Neuronal stem cell (in vitro differentiated cells): ENCODE results near the gene HVCN1.

ENCODE experiments used
- DNase-seq: peaks from one replicate; pipeline ENCODE4 v3.0.0-alpha.2; 2013; ENCODE audit warnings: low spot score
- H2AFZ ChIP-seq: one replicate; pipeline ENCODE4 v1.6.1; 2013; ENCODE audit warnings: mild to moderate bottlenecking, low read length, inconsistent platforms
- H2AK5ac ChIP-seq: 2 replicates; pipeline ENCODE4 v1.6.1; 2013; ENCODE audit warnings: low read depth, mild to moderate bottlenecking, inconsistent platforms, low read length, moderate library complexity, mixed read lengths
- H2BK120ac ChIP-seq: 2 replicates; pipeline ENCODE4 v1.6.1; 2013; ENCODE audit warnings: low read depth, mild to moderate bottlenecking, inconsistent platforms, low read length, moderate library complexity, mixed read lengths
- H2BK12ac ChIP-seq: one replicate; pipeline ENCODE4 v1.6.1; 2013; ENCODE audit warnings: low read length, inconsistent platforms
- H2BK15ac ChIP-seq: 2 replicates; pipeline ENCODE4 v1.6.1; 2013; ENCODE audit warnings: mild to moderate bottlenecking, low read length, inconsistent platforms, mixed read lengths
- H2BK5ac ChIP-seq: one replicate; pipeline ENCODE4 v1.6.1; 2013; ENCODE audit warnings: inconsistent platforms, mild to moderate bottlenecking, low read length, moderate library complexity
- H3K14ac ChIP-seq: one replicate; pipeline ENCODE4 v1.6.1; 2013; ENCODE audit warnings: low read length, inconsistent platforms
- H3K18ac ChIP-seq: 2 replicates; pipeline ENCODE4 v1.6.1; 2013; ENCODE audit warnings: low read length, inconsistent platforms
- H3K23ac ChIP-seq: 2 replicates; pipeline ENCODE4 v1.6.1; 2013; ENCODE audit warnings: low read depth, mild to moderate bottlenecking, mixed read lengths, low read length, inconsistent platforms; ENCODE audit not compliant: poor library complexity
- H3K27ac ChIP-seq: replicated peaks from 3 replicates; pipeline ENCODE4 v1.5.1; 2013; ENCODE audit warnings: low read length, inconsistent platforms
- H3K27me3 ChIP-seq, 3 experiments: 2 replicates each; pipeline ENCODE4 v1.6.1; 2013; ENCODE audit warnings: low read length in 3 of 3, mild to moderate bottlenecking in 2 of 3, inconsistent platforms in 1 of 3, low read depth in 1 of 3, mixed read lengths in 1 of 3, moderate library complexity in 1 of 3; ENCODE audit not compliant: control insufficient read depth in 3 of 3, insufficient read depth in 3 of 3
- H3K36me3 ChIP-seq, 2 donors: replicated peaks in 1 of 2; 2 replicates each; pipeline ENCODE4 v1.6.1; 2013; ENCODE audit warnings: low read length in 2 of 2; ENCODE audit not compliant: control insufficient read depth in 2 of 2, insufficient read depth in 2 of 2
- H3K4ac ChIP-seq: 2 replicates; pipeline ENCODE4 v1.6.1; 2013; ENCODE audit warnings: inconsistent platforms, mild to moderate bottlenecking, low read length, moderate library complexity
- H3K4me1 ChIP-seq, 2 donors: 1 replicate in 1 of 2; 2 replicates in 1 of 2; pipeline ENCODE4 v1.6.1; 2013; ENCODE audit warnings: low read length in 2 of 2, low read depth in 1 of 2; ENCODE audit not compliant: control insufficient read depth in 2 of 2, insufficient read depth in 1 of 2
- H3K4me2 ChIP-seq: one replicate; pipeline ENCODE4 v1.6.1; 2013; ENCODE audit warnings: mild to moderate bottlenecking, low read length, inconsistent platforms; ENCODE audit not compliant: insufficient read depth, poor library complexity, severe bottlenecking
- H3K4me3 ChIP-seq, 2 donors: 2 replicates each; pipeline ENCODE4 v1.5.1; 2013; ENCODE audit warnings: low read length in 2 of 2, mild to moderate bottlenecking in 2 of 2, inconsistent platforms in 1 of 2, moderate library complexity in 1 of 2
- H3K79me1 ChIP-seq: one replicate; pipeline ENCODE4 v1.6.1; 2013; ENCODE audit warnings: low read depth, mild to moderate bottlenecking, inconsistent platforms, low read length, moderate library complexity
- H3K9ac ChIP-seq: one replicate; pipeline ENCODE4 v1.6.1; 2013; ENCODE audit warnings: mild to moderate bottlenecking, low read depth, low read length, inconsistent platforms; ENCODE audit not compliant: poor library complexity
- H3K9me3 ChIP-seq, 2 donors: replicated peaks in 1 of 2; 2 replicates each; pipeline versions ENCODE3 to v1.6.1; 2013; ENCODE audit warnings: low read length in 2 of 2, mild to moderate bottlenecking in 2 of 2, inconsistent platforms in 1 of 2, low read depth in 1 of 2, mixed read lengths in 1 of 2, moderate library complexity in 1 of 2; ENCODE audit not compliant: control insufficient read depth in 2 of 2, insufficient read depth in 1 of 2
- H4K8ac ChIP-seq: one replicate; pipeline ENCODE4 v1.6.1; 2013; ENCODE audit warnings: low read depth, mild to moderate bottlenecking, inconsistent platforms, low read length, moderate library complexity
- H4K91ac ChIP-seq: one replicate; pipeline ENCODE4 v1.6.1; 2013; ENCODE audit warnings: low read length, low read depth, mild to moderate bottlenecking, inconsistent platforms; ENCODE audit not compliant: poor library complexity
- WGBS, 2 donors: extraction: QIAGEN DNeasy Blood & Tissue Kit; methylation state at CpG; one replicate each; pipeline ENCODE4 v1.1.7; 2013; ENCODE audit warnings: missing lambda C conversion rate in 2 of 2, mixed read lengths in 1 of 2; ENCODE audit not compliant: insufficient read length in 2 of 2, insufficient replicate concordance in 1 of 2; ENCODE audit errors: extremely low coverage in 2 of 2; 5-methylcytosine and 5-hydroxymethylcytosine counted together

HVCN1 gene

GRCh38 chr12:110641521-110641920, 47.4 kb downstream of the HVCN1 start:
- Histone ChIP-seq H3K14ac (no peak overlapping the region), H2AFZ (no peak overlapping the region), H3K4me3 (no peak overlapping the region), H3K18ac (no peak overlapping the region), H2BK120ac (no peak overlapping the region), H3K79me1 (peaks cover 2% of the 10 kb centered on the region), H3K4me2 (no peak overlapping the region), H3K4me1 (peaks cover 7 to 36% of the 10 kb centered on the region in 2 donors), H3K27ac (no peak overlapping the region), H3K27me3 (no peaks in the 10 kb centered on the region), H2BK12ac (no peak overlapping the region), H4K8ac (no peak overlapping the region), H2AK5ac (no peak overlapping the region), H3K9me3 (no peaks in the 10 kb centered on the region), H4K91ac (no peak overlapping the region), H3K4ac (no peak overlapping the region), H3K9ac (no peak overlapping the region), H3K36me3 (peaks cover 5 to 25% of the 10 kb centered on the region in 2 donors), H2BK5ac (no peak overlapping the region), H3K23ac (no peak overlapping the region), H2BK15ac (no peak overlapping the region)
- no CpG with 5 or more reads among the region's 7 CpGs for WGBS, 2 donors
- DNase-seq: peak; percentile 8

DNA sequence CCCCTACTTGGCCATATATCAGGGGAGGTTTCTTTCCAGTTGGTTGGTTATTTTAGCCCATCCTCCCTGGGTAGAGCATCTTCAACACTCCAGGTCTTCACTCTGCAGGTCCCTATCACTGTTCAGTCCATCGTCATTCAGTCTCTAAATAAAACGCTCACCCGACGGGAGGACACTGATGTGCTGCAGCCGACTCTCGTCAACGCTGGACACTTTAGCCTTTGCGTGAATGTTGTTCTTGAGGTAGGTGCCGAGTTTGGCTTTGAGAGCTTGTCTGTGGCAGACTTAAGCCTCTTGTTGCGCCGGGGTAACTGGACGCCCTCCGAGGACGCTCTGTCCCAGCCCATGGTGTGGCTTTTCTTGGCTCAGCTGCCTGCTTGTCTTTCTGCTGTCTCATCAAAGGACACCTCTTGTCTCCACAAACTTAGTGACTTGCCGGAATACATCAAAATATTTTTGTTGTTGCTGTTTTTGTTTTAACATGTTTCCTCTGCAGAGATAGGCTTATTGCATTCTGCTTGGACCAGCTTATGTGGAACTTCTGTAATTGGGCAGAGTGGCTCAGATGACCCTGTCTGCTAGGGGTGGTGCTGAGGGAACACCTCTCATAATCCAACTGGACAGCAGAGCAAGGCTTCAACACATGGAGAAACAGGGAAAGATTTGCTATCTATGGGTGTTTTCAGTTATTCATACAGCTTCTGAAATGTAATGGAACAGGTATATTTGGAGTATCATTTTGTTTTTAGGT, 48.5 kb downstream of the HVCN1 start:
- WGBS, 2 donors: no CpG with 5 or more reads among the region's 15 CpGs
- Histone ChIP-seq H2BK12ac (no peak overlapping the region), H3K27me3 (no peaks in the 10 kb centered on the region), H3K18ac (no peak overlapping the region), H4K91ac (no peak overlapping the region), H2BK15ac (no peak overlapping the region), H3K9ac (no peak overlapping the region), H3K36me3 (peaks cover 7 to 27% of the 10 kb centered on the region in 2 donors), H2AK5ac (no peak overlapping the region), H3K4ac (no peak overlapping the region), H2AFZ (no peak overlapping the region), H3K14ac (no peak overlapping the region), H4K8ac (no peak overlapping the region), H3K27ac (no peak overlapping the region), H3K4me2 (no peak overlapping the region), H3K23ac (no peak overlapping the region), H3K4me1 (peaks cover 5 to 36% of the 10 kb centered on the region in 2 donors), H3K4me3 (no peak overlapping the region), H3K9me3 (no peaks in the 10 kb centered on the region), H3K79me1 (peaks cover 2% of the 10 kb centered on the region), H2BK120ac (no peak overlapping the region), H2BK5ac (no peak overlapping the region)
- DNase-seq: no peak

GRCh38 chr12:110639336-110640141, 49.4 kb downstream of the HVCN1 start:
- Histone ChIP-seq H2BK5ac (no peak overlapping the region), H2BK12ac (no peak overlapping the region), H2AK5ac (no peak overlapping the region), H3K36me3 (peaks cover 8 to 34% of the 10 kb centered on the region in 2 donors), H3K9me3 (no peaks in the 10 kb centered on the region), H3K4me1 (peaks cover 5 to 36% of the 10 kb centered on the region in 2 donors), H3K4me3 (no peak overlapping the region), H3K23ac (no peak overlapping the region), H3K14ac (no peak overlapping the region), H3K9ac (no peak overlapping the region), H3K18ac (no peak overlapping the region), H4K8ac (no peak overlapping the region), H3K27ac (no peak overlapping the region), H2AFZ (no peak overlapping the region), H3K27me3 (no peaks in the 10 kb centered on the region), H2BK120ac (no peak overlapping the region), H3K4me2 (no peak overlapping the region), H4K91ac (no peak overlapping the region), H2BK15ac (no peak overlapping the region), H3K4ac (no peak overlapping the region), H3K79me1 (peaks cover 2% of the 10 kb centered on the region)
- no CpG with 5 or more reads among the region's 7 CpGs for WGBS, 2 donors
- DNase-seq: no peak

DNA sequence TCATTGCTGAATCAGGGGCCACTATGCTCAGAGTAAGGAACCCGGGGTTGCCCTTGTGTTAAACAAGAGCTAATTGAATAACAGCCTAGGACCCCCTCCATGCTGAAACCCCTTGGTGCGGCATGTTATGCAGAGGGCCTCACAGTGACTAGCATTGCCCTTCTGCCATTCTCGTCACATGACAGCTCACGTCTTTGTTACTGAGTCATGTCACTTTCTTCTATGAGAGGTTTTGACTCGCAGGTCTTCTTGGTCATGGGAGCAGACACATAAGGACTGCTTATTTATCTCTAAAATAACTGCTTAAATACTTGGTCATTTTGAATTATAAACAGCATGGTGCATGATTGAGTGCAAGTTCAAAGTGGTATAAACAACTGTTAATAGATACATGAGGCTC, 50.1 kb downstream of the HVCN1 start:
- Histone ChIP-seq H3K9me3 (no peaks in the 10 kb centered on the region), H3K27me3 (no peaks in the 10 kb centered on the region), H4K8ac (no peak overlapping the region), H2AK5ac (no peak overlapping the region), H3K4me3 (no peak overlapping the region), H3K4me2 (no peak overlapping the region), H3K27ac (no peak overlapping the region), H2AFZ (no peak overlapping the region), H3K36me3 (peaks cover 8 to 41% of the 10 kb centered on the region in 2 donors), H3K9ac (no peak overlapping the region), H2BK15ac (no peak overlapping the region), H2BK12ac (no peak overlapping the region), H3K23ac (no peak overlapping the region), H4K91ac (no peak overlapping the region), H2BK120ac (no peak overlapping the region), H3K79me1 (peaks cover 2% of the 10 kb centered on the region), H3K4ac (no peak overlapping the region), H3K18ac (no peak overlapping the region), H2BK5ac (no peak overlapping the region), H3K14ac (no peak overlapping the region), H3K4me1 (peaks cover 5 to 36% of the 10 kb centered on the region in 2 donors)
- no CpG with 5 or more reads among the region's 5 CpGs for WGBS, 2 donors
- DNase-seq: no peak
